Melanocyte of skin (primary cell): ENCODE data around the gene MAZ. TPM values are rescaled to one million over a fixed set of nuclear protein-coding genes. Genes with fewer than 3 reads are reported as not detected.

Source experiments
- small RNA-seq, 2 donors: library from RNA; depleted of rRNA; stranded (forward); fragments of <200 nt; gene quantifications; one replicate each; pipeline ENCODE3, GENCODE V24; 2012
- total RNA-seq, 2 donors: library from RNA; depleted of rRNA; stranded (reverse); fragments of >200 nt; gene quantifications; 2 replicates each; pipeline ENCODE4 v1.2.3, GENCODE V29; 2012

MAZ gene
- total RNA-seq: 100 to 1,000 TPM; 182 to 264 TPM

DNA sequence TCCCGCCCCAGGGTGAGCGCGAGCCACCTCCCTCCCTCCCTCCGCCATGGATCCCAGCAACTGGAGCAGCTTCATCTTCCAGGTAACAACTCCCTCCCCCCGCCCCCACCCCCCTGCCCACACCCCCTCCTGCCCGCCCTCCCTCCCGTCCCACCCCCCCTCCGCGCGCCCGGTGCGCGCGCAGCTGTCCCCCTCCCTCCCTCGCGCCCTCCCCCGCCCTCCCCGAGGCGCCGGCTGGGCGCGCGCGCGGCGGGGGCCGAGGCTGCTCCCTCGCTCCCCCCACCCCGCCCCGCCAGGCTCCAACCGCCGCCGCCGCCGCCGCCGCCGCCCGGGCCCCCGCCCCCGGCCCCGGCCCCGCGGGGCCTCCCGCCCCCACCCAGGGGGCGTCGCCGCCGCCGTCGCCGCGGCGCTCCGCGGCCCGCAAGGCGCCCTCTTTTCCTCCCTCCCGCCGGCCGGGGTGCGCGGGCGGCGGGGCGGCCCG lies at the start of gene MAZ:
Gene MAZ, plus strand, starts transcription at position 431 of the 481 bp plus-strand sequence. CDS start 173 bp downstream, outside the sequence.

GRCh38 chr16:29777576-29778350 lies 28.6 kb upstream of the MAZ start, which contains the start of gene ZG16:
ZG16 (plus strand) TSS chr16:29778256; CDS start chr16:29779267, 1,011 bp downstream.

GRCh38 chr16:29790183-29790948 lies 16.0 kb upstream of the MAZ start, which contains the start of gene KIF22:
KIF22 (plus strand) TSS chr16:29790751; CDS start chr16:29790760, 9 bp downstream.

DNA sequence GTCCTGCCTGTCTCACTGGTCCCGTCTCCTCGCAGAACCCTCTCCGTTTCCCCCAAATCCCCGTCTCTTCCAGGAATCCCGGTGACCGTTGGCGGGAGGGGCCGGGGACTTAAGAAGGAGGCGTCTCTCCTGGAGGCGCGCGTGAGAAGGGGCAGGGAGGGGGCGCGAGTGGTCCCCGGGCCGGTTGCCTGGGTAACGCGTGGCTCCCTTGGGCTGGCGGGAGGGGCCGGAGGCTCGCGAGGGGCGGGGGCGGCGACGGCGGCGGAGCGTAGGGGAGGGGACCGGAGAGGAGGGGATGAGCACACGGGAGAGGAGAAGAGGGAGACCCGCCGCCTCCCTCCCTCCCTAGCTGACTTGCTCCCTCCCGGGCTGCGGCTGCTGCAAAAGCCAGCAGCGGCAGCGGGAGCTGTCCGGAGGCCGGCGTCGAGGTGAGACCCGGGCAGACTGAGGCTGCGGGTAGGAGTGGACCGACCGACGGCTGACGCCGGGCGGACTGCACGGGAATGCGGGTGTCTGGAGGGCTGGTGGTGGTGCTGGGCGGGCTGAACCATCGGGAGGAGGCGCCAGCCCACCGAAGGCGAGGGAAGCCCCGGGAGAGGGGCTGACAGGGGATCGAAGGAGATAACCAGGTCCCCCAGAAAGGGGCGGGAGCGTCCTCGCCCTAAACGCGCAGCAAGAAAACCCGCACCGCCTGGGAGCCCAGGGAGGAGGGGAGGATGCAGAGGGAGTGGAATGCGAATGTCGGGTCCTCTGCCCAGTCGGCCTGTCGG lies 5.8 kb downstream of the MAZ start, which contains the start of gene PRRT2:
Gene PRRT2, plus strand, starts transcription at position 298 of the 770 bp plus-strand sequence. CDS start 862 bp downstream, outside the sequence.

GRCh38 chr16:29815793-29816693 lies 9.7 kb downstream of the MAZ start, which contains the start of gene PAGR1:
PAGR1 (plus strand) TSS chr16:29816152; CDS start chr16:29816526, 374 bp downstream.

GRCh38 chr16:29820271-29820701 lies 14.0 kb downstream of the MAZ start, which contains the start of gene MVP:
MVP (plus strand) TSS chr16:29820462; CDS start chr16:29830550, 10,088 bp downstream.

Small RNA genes within 50 kb of the gene (small RNA-seq; reads per million reads assigned to genes)
- gene AC009133.6 (0 reads per million in 2 donors), gene AC120114.4 (0 reads per million in 2 donors)

Other genes starting within 250 kb of the MAZ start
- not detected for gene SPN, start 143.3 kb upstream of the MAZ start, total RNA-seq
- gene QPRT, start 127.3 kb upstream of the MAZ start, total RNA-seq: 100 to 1,000 TPM; 137 to 148 TPM
- gene C16orf54, start 60.5 kb upstream of the MAZ start, total RNA-seq: not detected
- not detected for gene ZG16, start 28.3 kb upstream of the MAZ start, total RNA-seq
- 100 to 1,000 TPM in 1 of 2 donors, 10 to 100 TPM in 1; 48.5 to 102 TPM for gene KIF22, start 15.8 kb upstream of the MAZ start, total RNA-seq
- not detected for gene PRRT2, start 5.7 kb downstream of the MAZ start, total RNA-seq
- gene PAGR1, start 9.6 kb downstream of the MAZ start, total RNA-seq: 10 to 100 TPM; 15.1 to 23.0 TPM
- 100 to 1,000 TPM; 183 to 186 TPM for gene MVP, start 13.9 kb downstream of the MAZ start, total RNA-seq
- gene CDIPT, start 56.7 kb downstream of the MAZ start, total RNA-seq: 10 to 100 TPM; 71.2 to 76.3 TPM
- gene SEZ6L2, start 93.0 kb downstream of the MAZ start, total RNA-seq: 1 to 10 TPM; 1.7 to 6.2 TPM
- 1 to 10 TPM; 1.3 to 5.2 TPM for gene ASPHD1, start 94.0 kb downstream of the MAZ start, total RNA-seq
- gene KCTD13, start 119.7 kb downstream of the MAZ start, total RNA-seq: 10 to 100 TPM; 10.3 to 15.1 TPM
- gene TMEM219, start 155.6 kb downstream of the MAZ start, total RNA-seq: 10 to 100 TPM; 72.9 to 86.4 TPM
- gene TAOK2, start 167.3 kb downstream of the MAZ start, total RNA-seq: 10 to 100 TPM; 43.6 to 46.1 TPM
- gene HIRIP3, start 189.1 kb downstream of the MAZ start, total RNA-seq: 1 to 10 TPM; 6.9 to 7.3 TPM
- gene INO80E, start 189.7 kb downstream of the MAZ start, total RNA-seq: 10 to 100 TPM; 24.4 to 33.0 TPM
- gene DOC2A, start 204.5 kb downstream of the MAZ start, total RNA-seq: under 1 TPM in 1 of 2 donors, not detected in 1; 0.33 TPM
- not detected for gene C16orf92, start 216.7 kb downstream of the MAZ start, total RNA-seq
- gene TLCD3B, start 224.7 kb downstream of the MAZ start, total RNA-seq: not detected